Progenitor cell of endocrine pancreas (in vitro differentiated cells): ENCODE measurements around the gene NRXN3. TPM values are rescaled to one million over a fixed set of nuclear protein-coding genes. Genes with fewer than 3 reads are reported as not detected.

Experiments
- DNase-seq: peaks from one replicate; pipeline ENCODE4 v3.0.0; 2021; ENCODE audit warnings: low spot score; ENCODE audit not compliant: unreplicated experiment
- H3K27ac Mint-ChIP-seq: 2 replicates; pipeline ENCODE4 v1.8.0; 2021; ENCODE audit warnings: mild to moderate bottlenecking, moderate library complexity, mixed read lengths
- H3K27me3 Mint-ChIP-seq: 2 replicates; pipeline ENCODE4 v1.8.0; 2021; ENCODE audit warnings: mixed read lengths
- H3K36me3 Mint-ChIP-seq: 2 replicates; pipeline ENCODE4 v1.8.0; 2022; ENCODE audit warnings: mixed read lengths; ENCODE audit not compliant: insufficient read depth
- H3K4me1 Mint-ChIP-seq: 2 replicates; pipeline ENCODE4 v1.8.0; 2021; ENCODE audit warnings: low read depth, mixed read lengths
- H3K4me3 Mint-ChIP-seq: 2 replicates; pipeline ENCODE4 v1.8.0; 2021; ENCODE audit warnings: low read depth, mild to moderate bottlenecking, moderate library complexity, mixed read lengths
- H3K9me3 Mint-ChIP-seq: 2 replicates; pipeline ENCODE4 v1.8.0; 2021; ENCODE audit warnings: low read depth, mixed read lengths
- total RNA-seq: library from RNA; stranded (reverse); gene quantifications from 2 replicates; pipeline ENCODE4 v1.2.1, GENCODE V29; 2021
- TF ChIP-seq, protein P1 (sequence below): fragments of 200-600 bp; sonication (generic); IDR thresholded peaks from one replicate; pipeline ENCODE4 v1.5.0; 2021; ENCODE audit warnings: antibody characterized with exemption, mild to moderate bottlenecking; ENCODE audit not compliant: unreplicated experiment

NRXN3 gene
- total RNA-seq, 1 donor from 2014 or later = 22.1 TPM

DNA sequence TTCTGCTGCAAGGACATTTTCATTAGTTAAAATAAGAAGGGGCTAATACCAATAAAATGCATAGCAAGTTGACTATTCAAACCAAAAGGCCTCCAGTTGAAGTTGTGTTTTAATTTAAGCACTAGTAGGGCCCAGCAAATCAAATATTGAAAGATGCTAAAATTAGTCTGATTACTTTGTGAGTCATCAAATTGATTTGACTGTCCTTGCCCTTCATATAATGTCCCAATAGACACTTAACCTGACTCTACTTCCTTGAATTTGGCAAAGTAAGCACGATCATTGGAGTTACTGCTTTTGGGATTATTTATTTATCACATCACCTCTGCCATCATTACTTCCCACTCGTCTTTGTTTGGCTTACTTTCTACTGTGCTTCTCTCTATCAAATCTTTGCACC lies 1242.6 kb downstream of the NRXN3 start:
- TF ChIP-seq, protein P1, sequence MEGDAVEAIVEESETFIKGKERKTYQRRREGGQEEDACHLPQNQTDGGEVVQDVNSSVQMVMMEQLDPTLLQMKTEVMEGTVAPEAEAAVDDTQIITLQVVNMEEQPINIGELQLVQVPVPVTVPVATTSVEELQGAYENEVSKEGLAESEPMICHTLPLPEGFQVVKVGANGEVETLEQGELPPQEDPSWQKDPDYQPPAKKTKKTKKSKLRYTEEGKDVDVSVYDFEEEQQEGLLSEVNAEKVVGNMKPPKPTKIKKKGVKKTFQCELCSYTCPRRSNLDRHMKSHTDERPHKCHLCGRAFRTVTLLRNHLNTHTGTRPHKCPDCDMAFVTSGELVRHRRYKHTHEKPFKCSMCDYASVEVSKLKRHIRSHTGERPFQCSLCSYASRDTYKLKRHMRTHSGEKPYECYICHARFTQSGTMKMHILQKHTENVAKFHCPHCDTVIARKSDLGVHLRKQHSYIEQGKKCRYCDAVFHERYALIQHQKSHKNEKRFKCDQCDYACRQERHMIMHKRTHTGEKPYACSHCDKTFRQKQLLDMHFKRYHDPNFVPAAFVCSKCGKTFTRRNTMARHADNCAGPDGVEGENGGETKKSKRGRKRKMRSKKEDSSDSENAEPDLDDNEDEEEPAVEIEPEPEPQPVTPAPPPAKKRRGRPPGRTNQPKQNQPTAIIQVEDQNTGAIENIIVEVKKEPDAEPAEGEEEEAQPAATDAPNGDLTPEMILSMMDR = no peak
- Mint-ChIP-seq H3K4me1 (peaks cover 8% of the 10 kb centered on the region), H3K27ac (no peak overlapping the region), H3K36me3 (no peaks in the 10 kb centered on the region), H3K27me3 (no peaks in the 10 kb centered on the region), H3K9me3 (no peaks in the 10 kb centered on the region), H3K4me3 (no peak overlapping the region)
- DNase-seq = no peak

DNA sequence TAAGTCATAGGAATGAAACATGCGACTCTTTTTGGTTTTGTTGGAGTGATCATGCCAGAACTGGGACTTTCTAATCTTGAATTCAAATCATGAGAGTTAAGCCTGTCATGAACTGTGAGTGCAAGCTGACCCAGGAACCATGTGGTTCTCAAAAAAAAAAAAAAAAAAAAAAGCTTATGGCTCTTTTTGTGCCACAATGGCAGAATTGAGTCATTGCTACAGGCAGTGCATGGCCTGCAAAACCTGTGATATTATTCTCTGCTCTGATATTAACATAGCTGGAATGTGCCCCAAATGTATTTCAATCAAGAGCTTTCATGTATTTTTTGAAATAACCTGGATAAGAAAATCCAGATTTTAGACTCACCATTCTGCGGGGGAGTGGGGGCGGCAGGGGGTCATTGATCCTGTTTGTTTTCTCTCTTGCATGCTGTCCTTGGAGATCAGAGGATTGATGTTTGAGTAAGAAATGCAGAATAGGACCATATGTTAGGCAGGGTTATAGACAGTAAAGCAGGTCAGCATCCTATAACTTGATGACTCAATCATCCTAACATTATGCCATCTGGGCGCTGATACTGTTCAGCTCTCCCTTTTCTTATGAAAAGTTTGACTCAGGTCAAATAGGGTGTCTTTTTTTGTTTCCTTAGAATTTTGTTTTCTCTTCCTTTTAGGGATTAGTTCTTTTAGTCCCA lies 1243.7 kb downstream of the NRXN3 start:
- H3K27ac Mint-ChIP-seq = no peak overlapping the region
- DNase-seq = no peak
- TF ChIP-seq, protein P1 = no peak
- H3K4me1 Mint-ChIP-seq = peaks cover 12% of the 10 kb centered on the region
- H3K4me3 Mint-ChIP-seq = no peak overlapping the region
- H3K27me3 Mint-ChIP-seq = no peaks in the 10 kb centered on the region
- no peaks in the 10 kb centered on the region for H3K9me3 Mint-ChIP-seq
- no peaks in the 10 kb centered on the region for H3K36me3 Mint-ChIP-seq

DNA sequence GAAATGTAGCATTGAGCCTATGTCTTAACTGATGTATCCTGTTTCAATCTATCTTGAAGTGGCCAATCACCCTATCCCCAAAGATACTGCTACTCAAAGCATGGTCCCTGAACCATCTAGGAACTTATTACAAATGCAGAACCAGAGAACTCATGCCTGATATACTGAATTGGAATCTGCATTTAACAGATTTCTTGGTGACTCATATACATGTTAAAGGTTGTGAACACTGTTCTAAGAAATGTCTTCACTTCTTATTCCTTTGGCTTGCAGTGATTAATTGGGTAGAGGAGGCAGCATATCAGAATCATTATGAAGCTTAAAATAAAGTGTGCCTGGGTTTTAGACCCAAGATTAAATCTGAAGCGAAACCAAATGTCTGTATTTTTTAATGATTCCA lies 1245.6 kb downstream of the NRXN3 start:
- H3K36me3 Mint-ChIP-seq = no peaks in the 10 kb centered on the region
- H3K4me3 Mint-ChIP-seq = no peak overlapping the region
- no peaks in the 10 kb centered on the region for H3K9me3 Mint-ChIP-seq
- TF ChIP-seq, protein P1 = no peak
- H3K4me1 Mint-ChIP-seq = peaks cover 28% of the 10 kb centered on the region
- no peak overlapping the region for H3K27ac Mint-ChIP-seq
- no peaks in the 10 kb centered on the region for H3K27me3 Mint-ChIP-seq
- no peak for DNase-seq

DNA sequence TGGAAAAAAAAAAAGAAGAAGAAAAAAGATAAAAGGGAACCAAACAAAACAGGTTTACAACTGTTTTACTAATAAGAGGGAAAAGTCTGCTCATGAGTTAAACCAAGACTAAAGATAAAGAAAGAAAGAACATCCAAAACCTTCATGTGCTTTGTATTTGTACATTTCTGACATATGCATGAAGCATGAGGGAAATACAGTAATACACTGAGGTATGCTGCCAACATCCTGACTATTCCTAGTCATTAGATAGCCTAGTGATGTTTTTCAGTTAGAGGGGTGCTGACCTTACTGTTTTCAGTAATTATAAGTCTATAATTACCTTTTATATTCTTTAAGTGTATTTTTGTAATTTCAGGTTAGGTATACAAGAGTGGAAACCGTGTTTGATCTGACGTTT lies 1247.8 kb downstream of the NRXN3 start:
- DNase-seq = no peak

DNA sequence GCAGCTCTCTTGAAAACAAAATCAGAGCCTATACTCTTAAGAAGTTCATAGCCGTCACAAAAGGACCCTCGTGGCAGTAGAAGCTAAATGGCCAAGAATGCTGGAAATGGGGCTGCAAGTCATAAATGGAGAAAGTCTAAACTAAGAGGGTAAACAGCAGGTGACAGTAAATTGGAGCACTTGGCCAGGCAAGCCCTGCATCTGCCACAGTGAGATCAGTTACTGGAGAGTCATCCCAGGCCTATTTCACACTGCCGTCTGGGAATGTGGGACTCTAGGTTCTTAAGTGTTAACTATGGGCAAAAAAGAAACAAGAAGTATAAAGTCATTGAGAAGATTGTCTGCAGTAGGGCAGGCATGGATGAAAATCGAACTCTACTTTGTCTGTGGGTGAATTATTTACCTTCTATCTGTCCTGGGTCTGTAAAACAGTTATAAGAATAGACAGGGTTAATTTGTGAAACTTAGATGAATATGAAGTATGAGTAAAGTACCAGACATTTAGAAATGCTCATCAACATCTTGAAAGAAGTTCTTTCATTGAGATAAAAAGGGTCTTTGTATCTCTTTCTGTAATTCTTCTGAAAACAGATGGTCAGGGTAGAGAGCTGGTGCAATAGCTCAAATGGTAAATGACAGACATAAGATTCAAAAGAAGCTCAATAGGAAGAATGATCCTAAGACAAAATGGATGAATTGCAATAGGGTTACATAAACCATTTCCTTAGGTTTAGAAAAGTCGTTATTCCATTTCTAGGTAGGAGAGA lies 1248.7 kb downstream of the NRXN3 start:
- DNase-seq = no peak
- TF ChIP-seq, protein P1 = no peak
- H3K9me3 Mint-ChIP-seq = no peaks in the 10 kb centered on the region
- peaks cover 26% of the 10 kb centered on the region for H3K4me1 Mint-ChIP-seq
- H3K27ac Mint-ChIP-seq = peak overlapping the region; percentile 22
- H3K36me3 Mint-ChIP-seq = no peaks in the 10 kb centered on the region
- H3K4me3 Mint-ChIP-seq = no peak overlapping the region
- peaks cover 3% of the 10 kb centered on the region for H3K27me3 Mint-ChIP-seq

More for the DNA sequence above, 1247.8 kb downstream of the NRXN3 start:
- H3K4me1 Mint-ChIP-seq = peaks cover 33% of the 10 kb centered on the region
- TF ChIP-seq, protein P1 = no peak
- no peaks in the 10 kb centered on the region for H3K36me3 Mint-ChIP-seq
- H3K4me3 Mint-ChIP-seq = no peak overlapping the region
- H3K9me3 Mint-ChIP-seq = no peaks in the 10 kb centered on the region
- H3K27ac Mint-ChIP-seq = no peak overlapping the region
- no peaks in the 10 kb centered on the region for H3K27me3 Mint-ChIP-seq
